GM21447 (cell line): ENCODE measurements around the gene GLRX2.
"Not testable (repeated sequence)": the region's sequence is repeated elsewhere in the genome, so short reads cannot be mapped to it uniquely, and the experiment has no call there.

ENCODE experiments used
- ATAC-seq: cut with Tn5 transposase; IDR thresholded peaks from one replicate; pipeline ENCODE4 v1.9.1; 2021; ENCODE audit not compliant: unreplicated experiment

The GLRX2 gene, protein sequence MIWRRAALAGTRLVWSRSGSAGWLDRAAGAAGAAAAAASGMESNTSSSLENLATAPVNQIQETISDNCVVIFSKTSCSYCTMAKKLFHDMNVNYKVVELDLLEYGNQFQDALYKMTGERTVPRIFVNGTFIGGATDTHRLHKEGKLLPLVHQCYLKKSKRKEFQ

GRCh38 chr1:193104907-193105820, at the start of gene GLRX2:
TSS of gene GLRX2 (minus strand) at chr1:193105414. CDS start at chr1:193105382, 32 bp downstream.
- peak; percentile 88 for ATAC-seq

DNA sequence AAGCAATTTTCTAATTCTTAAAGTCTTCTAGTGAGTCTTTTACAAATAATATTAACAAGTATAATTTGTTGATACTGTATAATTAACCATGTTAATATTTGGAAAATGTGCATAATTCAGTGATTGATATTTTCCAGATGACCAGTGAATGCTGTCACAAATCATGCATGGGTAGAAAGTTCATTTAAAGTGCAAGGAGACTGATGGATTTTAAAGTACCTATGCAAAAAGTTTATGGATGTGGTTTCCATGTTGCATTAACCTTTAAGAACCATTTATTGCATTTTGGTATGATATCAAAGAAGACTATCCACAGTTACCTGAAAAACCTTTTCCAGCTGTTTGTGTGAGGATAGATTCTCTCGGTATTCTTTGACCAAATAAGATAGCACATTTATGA, 39.8 kb upstream of the GLRX2 start:
- ATAC-seq, result no peak

GRCh38 chr1:193144361-193144938, 39.2 kb upstream of the GLRX2 start:
- no peak for ATAC-seq

DNA sequence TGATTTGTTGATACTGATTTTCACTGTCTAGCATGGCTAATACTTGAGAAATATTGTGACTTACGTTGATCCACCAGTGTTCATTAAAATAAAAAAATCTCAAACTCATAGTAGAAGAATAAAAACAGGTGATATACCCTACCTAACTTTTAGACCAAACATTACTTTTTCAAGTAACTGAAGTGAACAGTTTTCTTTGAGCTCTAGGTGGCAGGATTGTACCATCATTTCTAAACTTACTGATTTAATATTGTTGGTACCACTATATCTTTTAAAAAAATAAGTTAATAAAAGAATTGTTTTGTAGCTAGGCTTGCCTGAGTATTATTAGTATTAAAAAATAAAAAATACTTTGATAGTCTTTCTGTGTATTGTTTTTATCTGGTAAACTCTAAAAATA, 38.1 kb upstream of the GLRX2 start:
- ATAC-seq, result no peak

- ATAC-seq, result no peak
Observed at GRCh38 chr1:193142409-193142808, 37.2 kb upstream of the GLRX2 start.

DNA sequence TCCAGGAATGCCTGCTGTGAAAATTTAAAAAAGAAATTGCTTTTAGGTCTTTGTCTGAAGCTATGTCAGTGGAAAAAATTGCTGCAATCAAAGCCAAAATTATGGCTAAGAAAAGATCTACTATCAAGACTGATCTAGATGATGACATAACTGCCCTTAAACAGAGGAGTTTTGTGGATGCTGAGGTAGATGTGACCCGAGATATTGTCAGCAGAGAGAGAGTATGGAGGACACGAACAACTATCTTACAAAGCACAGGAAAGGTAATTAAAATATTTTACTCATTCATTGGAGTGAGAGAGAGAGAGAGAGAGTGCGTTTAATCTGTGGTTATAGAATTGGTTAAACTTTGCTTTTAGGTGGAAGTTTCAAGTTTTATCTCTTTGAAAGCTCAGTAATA, 36.6 kb upstream of the GLRX2 start:
- no peak for ATAC-seq

DNA sequence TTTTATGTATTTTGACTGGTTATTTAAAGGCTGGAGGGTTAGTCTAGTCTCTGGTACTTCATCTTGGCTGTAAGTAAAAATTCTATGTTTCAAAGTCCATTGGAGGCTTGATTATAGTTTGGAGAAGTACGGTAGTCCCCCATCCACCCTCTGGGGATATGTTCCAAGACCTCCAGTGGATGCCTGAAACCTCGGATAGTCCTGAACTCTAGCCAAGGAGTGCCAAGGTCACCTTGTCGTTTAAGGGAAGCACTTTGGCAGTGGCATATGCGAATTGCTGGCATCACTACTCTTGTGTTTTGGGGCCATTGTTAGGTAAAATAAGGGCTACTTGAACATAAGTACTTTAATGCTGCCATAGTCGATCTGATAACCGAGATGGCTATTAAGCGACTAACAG, 35.0 kb upstream of the GLRX2 start:
- ATAC-seq, result no peak

- ATAC-seq, result peak; percentile 65
Observed at GRCh38 chr1:193131266-193131860, 26.1 kb upstream of the GLRX2 start.

- ATAC-seq, result no peak
Observed at GRCh38 chr1:193125369-193125768, 20.2 kb upstream of the GLRX2 start.

GRCh38 chr1:193123751-193124150, 18.5 kb upstream of the GLRX2 start:
- ATAC-seq, result no peak

GRCh38 chr1:193121616-193122593, 16.7 kb upstream of the GLRX2 start, which contains the start of gene CDC73:
TSS of gene CDC73 (plus strand) at chr1:193122031. CDS start at chr1:193122201, 170 bp downstream.
- ATAC-seq, result peak; percentile 85

- ATAC-seq, result no peak
Observed at GRCh38 chr1:193120604-193121166, 15.5 kb upstream of the GLRX2 start.

- ATAC-seq, result no peak
Observed at GRCh38 chr1:193118803-193119730, 13.9 kb upstream of the GLRX2 start.

GRCh38 chr1:193118194-193118593, 13.0 kb upstream of the GLRX2 start:
- ATAC-seq, result no peak

DNA sequence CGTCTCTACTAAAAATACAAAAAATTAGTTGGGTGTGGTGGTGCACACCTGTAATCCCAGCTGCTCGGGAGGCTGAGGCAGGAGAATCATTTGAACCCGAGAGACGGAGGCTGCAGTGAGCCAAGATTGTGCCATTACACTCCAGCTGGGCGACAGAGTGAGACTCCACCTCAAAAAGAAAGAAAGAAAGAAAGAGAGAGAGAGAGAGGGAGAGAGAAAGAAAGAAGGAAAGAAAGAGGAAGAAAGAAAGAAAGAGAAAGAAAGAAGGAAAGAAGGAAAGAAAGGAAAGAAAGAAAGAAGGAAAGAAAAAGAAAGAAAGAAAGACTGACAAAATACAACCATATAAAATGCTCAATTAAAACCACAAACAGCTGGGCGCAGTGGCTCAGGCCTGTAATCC, 12.0 kb upstream of the GLRX2 start:
- not testable (repeated sequence) for ATAC-seq

- ATAC-seq, result no peak
Observed at GRCh38 chr1:193115629-193116227, 10.5 kb upstream of the GLRX2 start.

DNA sequence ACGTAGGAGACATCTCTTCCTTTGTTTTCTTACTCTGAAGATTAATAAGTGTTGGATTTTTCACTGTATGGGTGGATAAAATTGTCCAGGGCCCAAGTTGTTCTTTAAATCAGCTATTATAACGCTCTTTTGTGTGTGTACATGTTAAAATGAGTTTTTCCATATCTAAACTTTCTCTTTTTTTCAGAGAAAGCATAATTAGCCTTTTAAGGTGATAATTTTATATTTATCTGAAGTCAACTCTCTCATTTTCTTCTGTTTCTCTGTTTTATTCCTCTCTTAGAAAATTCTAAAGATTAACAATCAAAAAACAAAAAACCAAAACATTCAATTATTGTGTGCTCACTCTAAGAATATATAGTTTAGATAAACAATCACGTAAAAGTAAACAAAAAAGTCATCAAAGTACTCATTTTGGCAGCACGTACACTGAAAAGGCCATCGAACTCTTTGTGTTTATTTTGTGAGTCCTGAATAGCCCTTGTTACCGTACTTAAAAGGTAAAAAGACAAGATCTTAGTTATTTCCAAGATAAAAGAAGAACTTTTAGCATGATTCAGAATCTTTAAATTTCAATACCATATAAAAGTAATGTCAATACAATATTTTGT, 9.4 kb upstream of the GLRX2 start:
- no peak for ATAC-seq

DNA sequence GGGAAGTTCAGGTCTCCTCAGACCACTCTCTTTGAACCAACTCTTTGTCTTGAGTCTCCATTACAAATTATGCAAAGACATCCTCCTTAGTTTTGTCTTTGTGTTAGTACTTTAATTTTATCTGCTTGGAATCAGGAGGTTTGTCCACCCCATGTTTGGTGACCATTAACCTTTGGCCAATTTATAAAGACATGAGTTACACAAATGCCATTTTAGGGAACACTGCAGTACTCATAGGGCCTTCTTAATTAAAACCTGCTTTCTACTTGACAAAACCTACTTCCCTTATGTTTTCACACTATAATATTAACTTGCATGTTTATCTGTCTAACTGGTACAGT, 8.7 kb upstream of the GLRX2 start:
- no peak for ATAC-seq
